GM12874 (cell line): Measurements from ENCODE around the gene CDKAL1.

Experiments used
- TF ChIP-seq, protein P1 (sequence below): IDR thresholded peaks from 2 replicates; pipeline ENCODE4 v1.5.1; 2011; ENCODE audit warnings: low read depth, mild to moderate bottlenecking, control low read depth, low read length, moderate library complexity; ENCODE audit not compliant: insufficient read depth

Gene CDKAL1

DNA sequence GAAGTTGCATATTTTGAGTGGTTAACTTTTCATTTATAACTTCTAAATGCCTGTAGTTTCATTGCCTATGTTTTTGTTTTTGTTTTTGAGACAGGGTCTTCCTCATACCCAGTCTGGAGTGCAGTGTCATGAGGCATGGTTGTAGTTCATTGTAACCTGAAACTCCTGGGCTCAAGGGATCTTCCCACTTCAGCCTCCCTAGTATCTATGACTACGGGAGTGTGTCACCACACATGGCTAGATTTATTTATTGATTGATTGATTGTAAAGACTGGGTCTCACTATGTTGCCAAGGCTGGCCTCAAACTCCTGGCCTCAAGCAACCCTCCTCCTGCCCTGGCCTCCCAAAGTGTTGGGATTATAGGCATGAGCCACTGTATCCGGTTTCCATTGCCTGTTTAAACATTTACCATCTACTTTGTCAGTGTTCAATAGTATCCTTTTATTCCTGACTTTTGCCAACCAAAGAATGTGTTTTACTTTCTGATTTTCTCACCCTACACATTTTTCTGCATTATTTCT, 144.6 kb downstream of the CDKAL1 start:
- TF ChIP-seq, protein P1, sequence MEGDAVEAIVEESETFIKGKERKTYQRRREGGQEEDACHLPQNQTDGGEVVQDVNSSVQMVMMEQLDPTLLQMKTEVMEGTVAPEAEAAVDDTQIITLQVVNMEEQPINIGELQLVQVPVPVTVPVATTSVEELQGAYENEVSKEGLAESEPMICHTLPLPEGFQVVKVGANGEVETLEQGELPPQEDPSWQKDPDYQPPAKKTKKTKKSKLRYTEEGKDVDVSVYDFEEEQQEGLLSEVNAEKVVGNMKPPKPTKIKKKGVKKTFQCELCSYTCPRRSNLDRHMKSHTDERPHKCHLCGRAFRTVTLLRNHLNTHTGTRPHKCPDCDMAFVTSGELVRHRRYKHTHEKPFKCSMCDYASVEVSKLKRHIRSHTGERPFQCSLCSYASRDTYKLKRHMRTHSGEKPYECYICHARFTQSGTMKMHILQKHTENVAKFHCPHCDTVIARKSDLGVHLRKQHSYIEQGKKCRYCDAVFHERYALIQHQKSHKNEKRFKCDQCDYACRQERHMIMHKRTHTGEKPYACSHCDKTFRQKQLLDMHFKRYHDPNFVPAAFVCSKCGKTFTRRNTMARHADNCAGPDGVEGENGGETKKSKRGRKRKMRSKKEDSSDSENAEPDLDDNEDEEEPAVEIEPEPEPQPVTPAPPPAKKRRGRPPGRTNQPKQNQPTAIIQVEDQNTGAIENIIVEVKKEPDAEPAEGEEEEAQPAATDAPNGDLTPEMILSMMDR: no peak

DNA sequence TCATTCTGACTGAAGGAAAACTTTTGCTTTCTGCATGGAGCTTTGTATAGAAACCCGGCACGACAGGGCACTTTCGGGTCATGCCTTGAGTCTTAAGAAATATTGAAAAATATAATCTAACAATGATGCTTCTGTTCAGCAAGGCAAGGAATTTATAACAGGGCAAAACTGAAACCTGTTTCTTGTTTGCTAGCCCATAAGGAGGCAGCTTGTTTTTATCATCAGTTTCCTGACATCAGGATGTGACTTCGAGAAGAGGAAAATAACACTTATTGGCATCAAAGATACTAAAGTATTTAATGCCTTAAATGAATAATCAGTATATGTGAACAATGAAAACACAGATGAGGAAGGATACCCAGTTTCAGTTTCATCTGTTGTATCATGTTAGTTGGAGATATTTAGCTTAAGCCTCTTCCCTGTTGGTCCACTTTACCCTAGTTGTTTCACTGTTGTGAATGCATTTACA, 146.5 kb downstream of the CDKAL1 start:
- TF ChIP-seq, protein P1: no peak

DNA sequence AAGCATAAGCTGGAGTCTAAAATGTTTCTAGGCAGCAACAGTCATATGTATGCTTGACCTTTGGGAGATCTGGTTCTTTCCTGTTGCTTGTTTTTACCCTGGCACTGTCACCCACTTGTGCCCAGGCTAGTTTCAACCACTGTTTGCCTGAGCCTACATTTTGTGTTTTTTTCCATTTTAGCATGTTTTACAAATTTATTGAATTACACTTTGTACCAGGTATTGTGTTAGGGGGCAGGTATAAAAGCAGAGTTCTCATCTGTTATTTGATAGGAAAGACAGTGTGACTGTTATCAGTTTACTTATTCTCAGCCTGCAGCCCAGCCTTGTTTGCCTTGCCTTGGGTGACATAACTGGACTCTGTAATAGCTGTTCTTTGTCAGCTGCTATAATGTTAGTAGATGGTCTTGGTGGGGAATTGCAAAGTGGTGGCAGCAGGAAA, 147.0 kb downstream of the CDKAL1 start:
- TF ChIP-seq, protein P1: no peak

DNA sequence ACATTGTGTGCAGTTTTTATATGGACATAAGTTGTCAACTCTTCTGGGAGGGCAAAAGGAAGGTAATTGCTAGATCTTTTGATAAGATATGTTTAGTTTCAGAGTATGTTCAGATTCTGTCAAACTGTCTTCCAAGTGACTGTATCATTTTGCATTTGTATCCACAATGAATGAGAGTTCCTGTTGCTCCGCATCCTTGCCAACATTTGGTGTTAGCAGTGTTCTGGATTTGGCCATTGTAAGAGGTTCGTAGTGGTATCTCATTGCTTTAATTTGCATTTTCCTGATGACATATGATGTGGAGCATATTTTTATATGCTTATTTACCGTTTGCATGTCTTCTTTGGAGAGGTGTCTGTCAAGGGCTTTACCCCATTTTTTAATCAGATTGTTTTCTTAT, 150.2 kb downstream of the CDKAL1 start:
- TF ChIP-seq, protein P1: no peak

DNA sequence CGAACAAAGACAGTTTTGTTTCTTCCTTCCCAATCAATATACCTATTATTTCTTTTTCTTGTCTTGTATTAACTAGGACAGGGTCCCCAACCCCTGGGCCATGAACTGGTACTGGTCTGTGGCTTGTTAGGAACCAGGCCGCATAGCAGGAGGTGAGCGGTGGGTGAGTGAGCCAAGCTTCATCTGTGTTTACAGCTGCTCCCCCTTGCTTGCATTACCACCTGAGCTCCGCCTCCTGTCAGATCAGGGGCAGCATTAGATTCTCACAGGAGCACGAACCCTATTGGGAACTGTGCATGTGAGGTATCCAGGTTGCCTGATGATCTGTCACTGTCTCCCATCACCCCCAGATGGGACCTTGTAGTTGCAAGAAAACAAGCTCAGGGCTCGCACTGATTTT, 151.9 kb downstream of the CDKAL1 start:
- TF ChIP-seq, protein P1: no peak

DNA sequence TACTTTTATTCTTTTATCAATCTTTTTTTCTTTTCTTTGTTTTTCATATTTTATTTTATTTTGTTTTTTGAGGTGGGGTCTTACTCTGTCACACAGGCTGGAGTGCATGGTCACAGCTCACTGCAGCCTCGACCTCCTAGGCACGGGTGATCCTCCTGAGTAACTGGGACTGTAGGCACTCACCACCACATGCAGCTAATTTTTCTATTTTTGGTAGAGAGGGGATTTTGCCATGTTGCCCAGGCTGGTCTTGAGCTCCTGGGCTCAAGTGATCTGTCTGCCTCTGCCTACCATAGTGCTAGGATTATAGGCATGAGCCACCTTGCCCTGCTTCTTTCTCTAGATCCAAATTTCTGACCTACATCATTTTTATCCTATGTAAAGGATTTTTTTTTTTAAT, 153.2 kb downstream of the CDKAL1 start:
- TF ChIP-seq, protein P1: no peak

DNA sequence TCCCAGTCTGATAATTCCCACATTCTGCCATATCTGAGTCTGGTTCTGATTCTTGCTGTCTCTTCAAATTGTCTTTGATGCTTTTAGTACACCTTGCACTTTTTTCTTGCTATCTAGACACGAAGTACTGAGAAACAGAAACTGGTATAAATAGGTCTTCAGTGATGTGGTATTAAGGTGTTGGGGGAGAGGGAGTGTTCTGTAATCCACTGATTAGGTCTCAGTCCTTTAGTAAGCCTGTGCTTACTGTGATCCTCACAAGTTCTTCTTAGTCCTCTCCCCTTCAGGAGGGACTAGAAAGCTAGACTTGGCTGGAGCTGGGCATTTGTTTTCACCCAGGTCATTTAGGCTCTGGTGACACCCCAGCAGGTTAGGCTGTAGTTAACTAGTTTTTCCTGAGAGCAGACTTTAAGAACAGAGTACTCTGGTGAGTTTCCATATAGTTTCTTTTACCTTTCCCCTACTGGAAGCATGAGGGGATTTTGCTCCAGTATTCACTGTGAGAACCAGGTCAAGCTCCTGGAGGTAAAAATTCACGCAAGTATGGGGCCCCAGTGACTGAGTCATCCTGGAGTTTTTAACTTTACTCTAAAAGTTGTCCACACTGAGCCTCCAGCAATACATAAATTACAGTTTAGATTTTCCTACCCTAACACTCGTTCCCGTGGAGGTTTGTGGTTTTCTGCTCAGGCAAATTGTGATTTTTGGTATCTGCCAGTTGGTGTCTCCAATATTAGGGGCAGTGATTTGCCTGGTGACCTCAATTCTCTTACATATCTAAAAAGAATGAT, 154.6 kb downstream of the CDKAL1 start:
- TF ChIP-seq, protein P1: no peak
